PC-3 (cell line): ENCODE measurements around the gene DNAJB6. TPM values are rescaled to one million over a fixed set of nuclear protein-coding genes. Genes with fewer than 3 reads are reported as not detected.
A peak's percentile ranks its signal among the peaks of the same experiment; 100 is the strongest.

Experiments
- ATAC-seq: fragments of 200-7000 bp; cut with Tn5 transposase; 2 replicates; pipeline ENCODE4 v1.9.1; 2020; ENCODE audit warnings: mild to moderate bottlenecking, moderate library complexity
- BruUV-seq: library from RNA; stranded (reverse); fragments of 400-500 nt; replicated peaks from 2 replicates; lab custom pipeline; 2021; lab: Mats Ljungman, UMichigan
- CTCF ChIA-PET: fragments of 300-600 bp; sonication (Branson Sonifier 250); formaldehyde crosslinking; loops from one replicate; lab custom pipeline; 2022; ENCODE audit warnings: antibody characterized with exemption; lab: Charles Lee
- POLR2A ChIA-PET: fragments of 300-600 bp; sonication (Branson Sonifier 250); formaldehyde crosslinking; loops from one replicate; lab custom pipeline; 2022; ENCODE audit warnings: antibody characterized with exemption; ENCODE audit not compliant: unreplicated experiment; lab: Charles Lee
- DNase-seq: peaks from one replicate; pipeline ENCODE4 v3.0.0-alpha.2; 2015
- H2AFZ ChIP-seq: fragments of 300-600 bp; sonication (generic); 2 replicates; pipeline ENCODE4 v1.6.0; 2016; ENCODE audit warnings: antibody characterized with exemption, low read length
- H3F3A ChIP-seq: fragments of 300-600 bp; sonication (generic); one replicate; pipeline ENCODE4 v1.6.0; 2017; ENCODE audit warnings: antibody characterized with exemption, low read length, control low read depth, mild to moderate bottlenecking; ENCODE audit not compliant: unreplicated experiment
- H3K27ac ChIP-seq: fragments of 300-600 bp; sonication (generic); 2 replicates; pipeline ENCODE4 v1.5.1; 2016; ENCODE audit warnings: mild to moderate bottlenecking, low read length
- H3K27me3 ChIP-seq: fragments of 300-600 bp; sonication (generic); 2 replicates; pipeline ENCODE4 v1.6.1; 2016; ENCODE audit warnings: low read length, mixed read lengths
- H3K36me3 ChIP-seq: fragments of 300-600 bp; sonication (generic); 2 replicates; pipeline ENCODE4 v1.6.1; 2016; ENCODE audit warnings: low read depth, mixed run types, low read length, mixed read lengths
- H3K4me1 ChIP-seq: fragments of 300-600 bp; sonication (generic); 2 replicates; pipeline ENCODE4 v1.5.1; 2016; ENCODE audit warnings: low read length; ENCODE audit not compliant: insufficient read depth
- H3K4me2 ChIP-seq: fragments of 300-600 bp; sonication (generic); 2 replicates; pipeline ENCODE4 v1.6.0; 2016; ENCODE audit warnings: low read length
- H3K4me3 ChIP-seq: fragments of 300-600 bp; sonication (generic); 2 replicates; pipeline ENCODE4 v1.5.1; 2016; ENCODE audit warnings: mild to moderate bottlenecking, low read length, mixed read lengths
- H3K79me2 ChIP-seq: fragments of 300-600 bp; sonication (generic); 2 replicates; pipeline ENCODE4 v1.6.1; 2017; ENCODE audit warnings: low read length, mixed read lengths
- H3K9ac ChIP-seq: fragments of 300-600 bp; sonication (generic); 2 replicates; pipeline ENCODE4 v1.6.0; 2016; ENCODE audit warnings: mild to moderate bottlenecking, low read length
- H3K9me2 ChIP-seq: fragments of 300-600 bp; sonication (generic); replicated peaks from 2 replicates; pipeline ENCODE4 v1.6.1; 2016; ENCODE audit warnings: mixed run types, low read length, mixed read lengths
- H3K9me3 ChIP-seq: fragments of 300-600 bp; sonication (generic); 2 replicates; pipeline ENCODE4 v1.6.1; 2016; ENCODE audit warnings: low read length, mixed read lengths
- H4K20me1 ChIP-seq: fragments of 300-600 bp; sonication (generic); 2 replicates; pipeline ENCODE4 v1.6.1; 2016; ENCODE audit warnings: low read length, mixed read lengths
- CTCF ChIP-seq: fragments of 300-600 bp; sonication (generic); conservative IDR thresholded peaks from 2 replicates; pipeline ENCODE4 v1.5.1; 2017; ENCODE audit warnings: antibody characterized with exemption, low read depth, mild to moderate bottlenecking, low read length
- EZH2 ChIP-seq: fragments of 300-600 bp; sonication (generic); IDR thresholded peaks from one replicate; pipeline ENCODE4 v1.6.1; 2017; ENCODE audit warnings: antibody characterized with exemption, mild to moderate bottlenecking, low read length; ENCODE audit not compliant: unreplicated experiment
- EZH2phosphoT487 ChIP-seq: fragments of 300-600 bp; sonication (generic); IDR thresholded peaks from 2 replicates; pipeline ENCODE4 v1.6.1; 2018; ENCODE audit warnings: mild to moderate bottlenecking, antibody characterized with exemption, low read length, borderline replicate concordance
- intact Hi-C: fragments of 100-400 bp; cut with micrococcal nuclease; formaldehyde crosslinking; loops from 2 replicates; pipeline ENCODE4 v1.9.0; 2023
- total RNA-seq: library from RNA; depleted of rRNA; stranded (reverse); fragments of >200 nt; gene quantifications from 2 replicates; pipeline ENCODE4 v1.2.3, GENCODE V29; 2014

DNAJB6 gene
- total RNA-seq, 1 experiment from 2014 or later = 151 TPM

- Histone ChIP-seq H3F3A (no peaks in the 10 kb centered on the region), H4K20me1 (no peaks in the 10 kb centered on the region), H2AFZ (no peak overlapping the region), H3K9me3 (no peaks in the 10 kb centered on the region), H3K9ac (peak overlapping the region; percentile 81), H3K79me2 (no peaks in the 10 kb centered on the region), H3K9me2 (no peaks in the 10 kb centered on the region), H3K36me3 (no peaks in the 10 kb centered on the region), H3K4me1 (peaks cover 27% of the 10 kb centered on the region), H3K4me3 (no peak overlapping the region), H3K4me2 (peak overlapping the region; percentile 43; the same call in 1 of the 2 replicates), H3K27ac (peak overlapping the region; percentile 98), H3K27me3 (no peaks in the 10 kb centered on the region)
- no peak for ATAC-seq
- intact Hi-C loops = loop anchor here (1.0 to 5.0 kb wide), 2 partner anchors 9 to 36 kb away; partner anchors contain the start of gene DNAJB6
- no peak for DNase-seq
- ChIA-PET CTCF (no interaction called here), POLR2A (interaction anchor here (0.5 to 0.7 kb wide), 3 partner anchors 16 to 744 kb away, joined by 3 to 8 read pairs (median 4); no protein-coding TSS in a partner anchor)
- TF ChIP-seq EZH2phosphoT487 (no peak), CTCF (no peak), EZH2 (no peak)
- BruUV-seq = no TSS peak
Observed at GRCh38 chr7:157301610-157302120, 35.1 kb upstream of the DNAJB6 start.

DNA sequence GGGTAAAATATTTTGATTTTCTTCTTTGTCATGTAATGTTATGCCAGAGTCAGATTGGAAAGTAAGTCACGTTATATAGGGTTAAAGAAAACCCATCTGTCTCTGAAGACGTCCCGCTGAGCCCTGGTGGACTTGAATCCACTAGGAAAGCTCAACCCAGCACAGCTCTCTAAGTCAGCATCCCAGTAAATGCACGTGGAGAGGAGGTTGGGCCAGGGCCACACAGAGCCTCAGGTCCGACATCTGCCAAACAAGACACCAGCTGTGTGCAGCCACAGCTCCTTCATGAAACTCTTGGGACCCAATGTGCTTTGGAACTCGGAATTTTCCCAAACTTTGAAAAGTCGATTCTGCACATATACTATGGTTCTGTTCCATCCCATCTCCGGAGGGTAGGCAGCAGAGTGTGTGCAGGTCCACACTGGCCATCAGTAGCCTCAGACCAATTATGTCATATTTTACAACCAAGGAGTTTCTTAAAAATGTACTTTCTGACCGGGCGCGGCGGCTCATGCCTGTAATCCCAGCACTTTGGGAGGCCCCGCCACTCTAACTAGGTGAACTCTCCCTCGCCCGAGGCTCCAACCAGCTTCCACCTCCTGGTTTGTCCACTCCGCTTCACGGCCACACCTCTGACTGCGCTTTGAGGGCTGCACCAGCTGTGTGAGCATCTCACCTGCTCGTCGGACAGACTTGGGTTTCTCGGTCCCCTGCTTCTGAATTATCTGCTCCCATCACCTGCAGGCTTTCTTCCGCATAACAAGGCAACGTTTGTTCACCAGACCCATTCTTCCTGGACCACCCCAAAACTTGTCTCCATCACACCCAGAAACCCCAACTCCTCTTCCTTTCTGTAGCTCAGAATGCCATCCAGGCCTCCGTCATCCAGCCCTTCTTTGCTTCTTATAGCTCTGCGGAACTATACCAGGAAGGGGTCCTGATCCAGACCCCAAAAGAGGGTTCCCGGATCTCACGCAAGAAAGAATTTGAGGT is 29.7 kb upstream of the DNAJB6 start:
- no peaks in the 10 kb centered on the region for H4K20me1 ChIP-seq
- H3K27ac ChIP-seq = no peak overlapping the region
- ATAC-seq = no peak
- no peaks in the 10 kb centered on the region for H3K79me2 ChIP-seq
- H3F3A ChIP-seq = peaks cover 21% of the 10 kb centered on the region
- no peaks in the 10 kb centered on the region for H3K36me3 ChIP-seq
- H3K4me1 ChIP-seq = peaks cover 41% of the 10 kb centered on the region
- H3K9ac ChIP-seq = no peak overlapping the region
- ChIA-PET CTCF (interaction anchor here (1.0 kb wide), 1 partner anchor 31 kb away, joined by 3 read pairs; no protein-coding TSS in a partner anchor), POLR2A (interaction anchor here (0.5 kb wide), 1 partner anchor 11 kb away, joined by 4 read pairs; no protein-coding TSS in a partner anchor)
- no TSS peak for BruUV-seq
- no peaks in the 10 kb centered on the region for H3K9me2 ChIP-seq
- no peak overlapping the region for H3K4me2 ChIP-seq
- no peak for DNase-seq
- intact Hi-C loops = no loop called here
- H3K9me3 ChIP-seq = no peaks in the 10 kb centered on the region
- no peak overlapping the region for H3K4me3 ChIP-seq
- no peaks in the 10 kb centered on the region for H3K27me3 ChIP-seq
- H2AFZ ChIP-seq = no peak overlapping the region
- TF ChIP-seq EZH2phosphoT487 (no peak), CTCF (no peak), EZH2 (no peak)
